ENCODE results near the gene OR11H1. TPM values are rescaled to one million over a fixed set of nuclear protein-coding genes. Genes with fewer than 3 reads are reported as not detected.

OR11H1 gene, protein sequence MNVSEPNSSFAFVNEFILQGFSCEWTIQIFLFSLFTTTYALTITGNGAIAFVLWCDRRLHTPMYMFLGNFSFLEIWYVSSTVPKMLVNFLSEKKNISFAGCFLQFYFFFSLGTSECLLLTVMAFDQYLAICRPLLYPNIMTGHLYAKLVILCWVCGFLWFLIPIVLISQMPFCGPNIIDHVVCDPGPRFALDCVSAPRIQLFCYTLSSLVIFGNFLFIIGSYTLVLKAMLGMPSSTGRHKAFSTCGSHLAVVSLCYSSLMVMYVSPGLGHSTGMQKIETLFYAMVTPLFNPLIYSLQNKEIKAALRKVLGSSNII
- not detected for total RNA-seq

DNA sequence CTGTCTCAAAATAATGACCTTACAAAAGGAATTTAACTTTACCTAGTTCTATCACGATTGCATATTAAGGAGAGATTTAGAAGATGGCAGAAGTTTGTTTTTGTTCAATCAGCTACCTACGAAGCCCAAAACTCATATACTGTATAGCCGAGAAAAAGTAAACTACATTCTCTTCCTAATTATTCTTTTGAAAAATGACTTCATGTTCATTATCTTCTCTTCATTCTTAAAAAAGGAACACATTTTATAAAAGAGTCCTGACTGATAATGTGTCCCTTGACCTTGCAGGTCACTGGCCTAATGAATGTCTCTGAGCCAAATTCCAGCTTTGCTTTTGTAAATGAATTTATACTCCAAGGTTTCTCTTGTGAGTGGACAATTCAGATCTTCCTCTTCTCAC lies at the start of gene OR11H1:
OR11H1 (plus strand) TSS at position 301 of the 400 bp plus-strand sequence; CDS start at position 301, 0 bp downstream.

Other genes with a start within 250 kb of the OR11H1 start
- gene POTEH, start 161.8 kb downstream of the OR11H1 start, total RNA-seq, result not detected

Data from melanocyte of skin (primary cell).